GM18861 (cell line): ENCODE results near the gene PLXNA2.

Experiments used
- ATAC-seq: cut with Tn5 transposase; IDR thresholded peaks from one replicate; pipeline ENCODE4 v1.9.1; 2021; ENCODE audit not compliant: unreplicated experiment

Gene PLXNA2

GRCh38 chr1:208166340-208167138 is 77.6 kb downstream of the PLXNA2 start:
- no peak for ATAC-seq

- ATAC-seq, result no peak
Measured at GRCh38 chr1:208165659-208166058, 78.5 kb downstream of the PLXNA2 start.

DNA sequence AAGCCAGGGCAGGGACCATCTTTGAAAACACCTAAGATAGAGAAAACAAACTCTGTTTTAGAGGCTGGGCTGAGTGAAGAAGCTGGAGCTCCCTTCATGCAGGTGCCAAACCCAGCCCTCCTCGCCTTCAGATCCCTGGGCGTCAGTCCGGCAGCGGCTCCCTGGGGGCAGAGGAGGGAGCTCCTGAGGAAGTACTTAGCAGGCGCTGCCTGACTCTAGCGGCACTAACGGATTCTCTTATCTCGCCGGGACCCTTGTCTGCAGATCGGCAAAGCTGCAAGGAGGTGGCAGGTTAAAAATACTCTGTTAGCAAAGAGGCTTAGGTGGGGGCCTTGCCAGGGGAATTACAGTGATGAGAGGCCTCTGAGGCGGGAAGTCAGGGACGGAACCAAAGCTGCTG is 79.6 kb downstream of the PLXNA2 start:
- ATAC-seq, result no peak

DNA sequence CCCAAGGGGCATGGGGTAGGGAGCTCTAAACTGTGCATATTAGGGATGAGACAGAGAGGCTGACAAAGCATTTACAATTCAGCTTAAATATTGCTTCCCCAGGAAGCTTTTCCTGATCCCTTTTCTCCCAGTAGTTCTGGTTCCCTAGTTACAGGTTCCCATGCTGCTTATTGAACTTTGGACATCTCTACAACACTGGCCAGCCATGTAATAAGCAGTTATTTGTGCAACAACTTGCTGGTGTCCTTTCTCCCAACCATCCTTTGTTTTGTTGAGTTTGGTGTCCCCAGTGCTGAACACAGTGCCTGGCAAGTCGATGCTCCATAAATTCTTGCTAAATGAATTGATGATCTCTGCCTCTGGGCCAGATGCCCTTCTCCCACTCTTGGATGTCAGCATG is 80.6 kb downstream of the PLXNA2 start:
- ATAC-seq, result no peak

- no peak for ATAC-seq
Measured at GRCh38 chr1:208162903-208163302, 81.3 kb downstream of the PLXNA2 start.

- ATAC-seq, result no peak
Measured at GRCh38 chr1:208161656-208162375, 82.4 kb downstream of the PLXNA2 start.

- no peak for ATAC-seq
Measured at GRCh38 chr1:208161005-208161404, 83.2 kb downstream of the PLXNA2 start.

- ATAC-seq, result no peak
Measured at GRCh38 chr1:208160259-208160819, 83.8 kb downstream of the PLXNA2 start.

DNA sequence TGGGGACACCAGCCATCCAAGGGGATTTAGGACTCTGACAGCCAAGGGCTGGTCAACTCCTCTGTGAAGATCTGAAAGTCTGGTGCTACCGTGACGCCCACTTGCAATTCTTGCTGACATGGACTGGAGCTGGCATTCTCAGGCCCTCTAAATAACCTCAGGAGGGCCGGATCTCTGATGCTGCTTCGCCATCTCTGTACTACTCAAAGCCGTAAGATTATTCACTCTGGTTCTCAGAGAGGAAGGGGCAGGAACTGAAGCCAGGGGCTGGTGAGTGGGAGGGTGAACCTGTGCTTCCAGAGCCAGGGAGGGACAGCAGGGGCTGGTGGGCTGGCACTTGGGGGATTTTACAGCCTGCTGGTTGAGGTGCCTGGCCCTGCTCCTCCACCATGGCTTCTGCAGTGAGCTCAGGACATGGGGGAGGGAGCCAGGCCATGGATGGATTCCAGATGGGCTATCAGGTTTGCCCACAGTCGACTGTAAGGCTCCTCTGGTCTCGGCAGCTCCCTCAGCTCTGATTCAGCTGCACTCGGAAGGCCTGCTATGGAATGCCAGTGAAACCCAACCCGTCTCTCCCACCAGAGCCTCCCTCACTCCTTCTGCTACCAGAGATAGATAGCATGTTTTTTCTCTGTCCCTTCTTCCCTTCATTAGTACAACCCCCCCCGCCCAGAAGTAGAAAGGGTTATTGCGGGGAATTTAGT is 84.5 kb downstream of the PLXNA2 start:
- no peak for ATAC-seq

- no peak for ATAC-seq
Measured at GRCh38 chr1:208158640-208159554, 85.3 kb downstream of the PLXNA2 start.

GRCh38 chr1:208157769-208158168 is 86.4 kb downstream of the PLXNA2 start:
- ATAC-seq, result no peak

DNA sequence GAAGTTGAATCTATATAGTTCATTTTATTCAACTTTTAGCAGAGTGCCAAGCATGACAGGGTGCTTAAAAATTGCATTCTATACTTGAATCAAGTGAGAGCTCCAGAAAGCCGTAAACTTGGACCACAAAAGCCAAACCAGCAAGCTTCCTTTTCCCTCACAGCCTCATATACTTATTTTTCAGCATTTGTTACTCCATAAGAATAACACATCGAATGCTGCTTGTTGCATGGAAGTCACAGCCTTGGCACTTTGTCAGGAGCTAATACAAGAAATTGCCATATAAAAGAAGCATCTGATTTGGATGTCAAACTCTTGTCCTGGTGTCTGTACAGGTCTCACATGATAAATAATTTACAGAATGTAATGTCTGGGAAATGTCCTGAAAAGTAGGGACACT is 87.4 kb downstream of the PLXNA2 start:
- ATAC-seq, result no peak

DNA sequence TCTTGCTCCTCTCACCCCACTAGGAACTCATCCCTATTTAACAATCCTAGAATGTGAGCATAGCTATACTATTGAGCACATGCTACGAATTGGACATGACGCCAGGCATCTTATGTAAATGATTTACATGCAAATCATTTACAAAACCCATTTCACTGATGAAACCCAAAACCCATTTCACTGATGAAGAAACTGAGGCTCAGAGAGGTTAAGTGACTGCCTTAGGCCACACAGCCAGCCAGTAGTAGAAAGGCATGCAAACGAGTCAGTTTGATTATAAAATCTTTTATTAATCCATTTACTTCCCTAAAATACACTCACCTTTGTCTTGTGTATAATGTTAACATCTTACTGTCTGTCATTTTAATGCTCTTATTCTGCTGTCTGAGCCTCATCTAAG is 87.9 kb downstream of the PLXNA2 start:
- ATAC-seq, result no peak

DNA sequence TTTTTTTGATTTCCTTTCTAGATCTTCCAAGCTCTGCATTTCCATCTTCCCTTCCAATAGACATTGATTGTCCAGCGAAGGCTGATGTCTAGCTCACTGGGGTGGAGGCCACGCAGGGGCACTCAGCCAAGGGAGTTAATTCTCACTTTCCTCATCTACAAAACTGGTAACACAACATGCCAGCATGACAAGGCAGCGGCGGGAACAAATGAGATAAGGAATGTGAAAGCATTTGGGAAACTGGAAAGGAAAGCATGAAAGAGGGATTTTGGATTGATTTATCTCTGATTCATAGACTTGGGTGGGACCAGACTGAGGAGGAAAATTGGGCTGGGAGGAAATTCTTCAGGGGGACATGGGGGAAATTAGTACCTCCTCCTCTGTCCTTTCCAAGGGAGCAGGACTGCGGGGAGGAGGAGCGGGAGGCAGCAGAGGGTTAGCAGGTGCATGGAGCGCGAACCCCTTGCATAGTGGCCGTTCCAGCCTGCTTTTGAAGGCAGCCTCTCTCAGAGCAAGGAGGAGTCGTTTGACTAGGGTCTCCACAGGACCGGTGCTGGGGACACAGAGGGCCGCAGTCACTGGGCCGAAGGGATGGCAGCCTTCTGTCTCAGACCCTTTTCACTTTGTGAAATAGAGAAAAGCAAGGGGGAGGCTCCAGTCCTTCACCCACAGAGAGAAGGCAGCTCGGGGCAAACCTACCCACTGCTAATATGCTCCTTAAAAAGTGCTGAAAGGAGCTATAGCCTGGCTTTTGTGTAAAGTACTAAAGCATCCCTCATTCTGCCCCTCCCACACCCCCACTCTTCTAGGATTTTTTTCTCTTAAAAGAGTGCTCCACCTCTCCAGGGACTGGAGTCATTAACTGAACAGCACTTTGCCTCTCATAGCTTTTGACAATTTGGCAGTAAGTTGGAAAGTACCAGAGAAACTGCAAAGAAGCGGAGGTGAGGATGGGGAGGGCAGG is 89.2 kb downstream of the PLXNA2 start:
- ATAC-seq, result no peak

DNA sequence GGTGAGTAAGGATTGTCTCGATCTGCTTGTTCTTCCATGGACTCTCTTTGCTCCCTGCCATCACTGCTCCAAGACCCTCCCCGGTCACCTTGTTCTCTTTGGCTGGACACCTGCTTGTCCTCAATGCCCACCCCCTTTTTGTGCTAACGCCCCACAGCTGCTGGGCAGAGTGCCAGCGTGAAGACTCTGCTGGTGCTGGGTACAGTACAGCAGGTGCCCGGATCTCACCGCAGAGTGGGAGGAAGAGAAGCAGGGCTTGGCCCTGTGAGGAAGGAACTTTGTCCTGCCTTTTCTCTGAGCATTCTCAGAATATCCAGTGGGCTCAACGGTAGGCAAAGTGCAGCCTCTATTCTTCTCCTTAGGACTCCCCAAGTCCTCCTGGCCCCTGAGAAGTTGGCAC is 90.1 kb downstream of the PLXNA2 start:
- ATAC-seq, result no peak

- ATAC-seq, result no peak
Measured at GRCh38 chr1:208153386-208153785, 90.8 kb downstream of the PLXNA2 start.

DNA sequence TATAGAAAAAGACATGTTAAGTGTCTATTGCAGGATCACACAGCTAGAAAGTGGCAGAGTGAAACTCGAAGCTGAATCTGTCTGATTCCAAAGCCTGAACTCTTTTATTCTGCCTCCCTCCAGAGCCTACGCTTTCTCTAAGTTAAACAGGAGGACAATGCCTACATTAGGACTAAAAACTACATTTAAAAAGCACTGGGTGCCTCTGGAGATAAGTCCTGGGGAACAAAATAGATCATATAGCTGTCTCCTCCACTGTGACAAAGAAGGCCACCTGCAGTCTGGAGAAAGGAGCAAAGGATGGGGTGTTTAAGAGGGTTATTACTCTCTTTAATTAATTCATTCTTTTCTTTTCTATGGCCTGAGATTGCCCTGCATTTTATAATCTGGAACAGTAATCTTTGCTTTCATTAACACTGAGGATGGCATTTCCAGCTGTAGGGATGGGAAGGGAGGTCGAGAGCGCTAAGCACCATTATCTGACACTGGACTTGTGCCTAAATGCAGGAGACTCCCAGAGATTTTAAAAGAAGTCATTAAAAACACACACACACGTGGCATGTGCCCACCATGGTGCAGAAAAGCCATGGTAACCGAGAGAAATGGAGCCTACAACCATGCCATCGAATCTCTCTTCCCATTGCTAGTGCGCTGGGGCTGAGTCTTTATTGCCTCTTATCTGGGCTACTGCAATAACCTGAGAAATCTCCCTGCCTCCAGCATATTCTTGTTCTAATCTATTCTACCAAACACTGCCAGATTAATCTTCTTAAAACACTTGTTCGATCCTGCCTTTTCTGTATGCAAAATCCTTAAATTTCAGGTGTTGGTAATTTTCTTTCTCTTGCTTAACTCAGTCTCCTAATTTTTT is 92.2 kb downstream of the PLXNA2 start:
- no peak for ATAC-seq

DNA sequence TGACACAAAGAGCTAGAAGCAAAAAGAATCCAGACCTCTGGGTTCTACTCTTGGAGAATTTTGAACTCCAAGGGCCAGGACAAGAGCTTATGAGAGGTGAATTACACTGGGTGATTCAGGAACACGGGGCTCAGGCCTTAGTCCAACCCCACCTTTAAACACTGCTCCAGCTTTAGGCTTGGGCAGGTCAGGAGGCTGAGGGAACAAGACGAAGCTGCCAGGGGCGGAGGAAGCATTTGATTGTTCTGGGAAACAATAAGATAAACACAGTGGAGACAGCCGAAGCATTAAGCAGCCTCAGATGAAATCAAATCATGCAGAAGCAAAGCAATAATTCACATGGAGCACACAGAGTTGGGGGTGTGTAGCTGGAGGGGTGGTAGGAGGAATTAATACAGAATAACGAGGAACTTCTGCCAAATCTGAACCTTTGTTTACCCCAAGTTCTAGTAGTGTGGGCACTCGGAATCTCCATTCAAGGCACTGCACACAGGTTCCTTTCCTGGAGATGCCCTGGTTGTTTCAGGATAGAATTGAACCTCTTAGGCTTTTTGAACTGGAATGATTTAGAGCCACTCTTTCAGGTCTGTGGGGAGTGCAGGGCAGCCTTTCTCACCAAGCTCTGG is 93.2 kb downstream of the PLXNA2 start:
- no peak for ATAC-seq
